ENCODE data around the gene HNRNPH1. TPM values are rescaled to one million over a fixed set of nuclear protein-coding genes. Genes with fewer than 3 reads are reported as not detected.
"Not testable (repeated sequence)": the region's sequence is repeated elsewhere in the genome, so short reads cannot be mapped to it uniquely, and the experiment has no call there.

Gene HNRNPH1
- total and polyA plus RNA-seq, 2 donors from 2014 or later, result 191 to 564 TPM

- H3K4me1 ChIP-seq (ENCODE audit: control insufficient read depth in 2 of 3, insufficient read depth in 2 of 3, low read depth in 1 of 3, low read length in 3 of 3); H3K9me3 ChIP-seq (ENCODE audit: control insufficient read depth in 2 of 3, insufficient read depth in 1 of 3, low read length in 3 of 3); H3K27ac ChIP-seq (ENCODE audit: low read depth in 2 of 2, low read length in 2 of 2); H3K4me3 ChIP-seq (ENCODE audit: low read length in 3 of 3); H3K36me3 ChIP-seq (ENCODE audit: control insufficient read depth in 2 of 3, insufficient read depth in 3 of 3, low read length in 3 of 3); H3K9ac ChIP-seq (ENCODE audit: low read length in 3 of 3); intact Hi-C loops (cut with DNase I); FAIRE-seq; H3K27me3 ChIP-seq (ENCODE audit: control insufficient read depth, insufficient read depth, low read length): not testable (repeated sequence)
- peak in 1 of 5 donors; percentile 38 for DNase-seq
Measured at GRCh38 chr5:179642626-179643025, 19.2 kb upstream of the HNRNPH1 start.

- H3K36me3 ChIP-seq (ENCODE audit: control insufficient read depth in 2 of 3, insufficient read depth in 3 of 3, low read length in 3 of 3); DNase-seq; FAIRE-seq; H3K9ac ChIP-seq (ENCODE audit: low read length in 3 of 3); H3K4me3 ChIP-seq (ENCODE audit: low read length in 3 of 3); H3K4me1 ChIP-seq (ENCODE audit: control insufficient read depth in 2 of 3, insufficient read depth in 2 of 3, low read depth in 1 of 3, low read length in 3 of 3); H3K27ac ChIP-seq (ENCODE audit: low read depth in 2 of 2, low read length in 2 of 2); intact Hi-C loops (cut with DNase I); H3K9me3 ChIP-seq (ENCODE audit: control insufficient read depth in 2 of 3, insufficient read depth in 1 of 3, low read length in 3 of 3); H3K27me3 ChIP-seq (ENCODE audit: control insufficient read depth, insufficient read depth, low read length): not testable (repeated sequence)
Measured at GRCh38 chr5:179641745-179642144, 18.3 kb upstream of the HNRNPH1 start.

DNA sequence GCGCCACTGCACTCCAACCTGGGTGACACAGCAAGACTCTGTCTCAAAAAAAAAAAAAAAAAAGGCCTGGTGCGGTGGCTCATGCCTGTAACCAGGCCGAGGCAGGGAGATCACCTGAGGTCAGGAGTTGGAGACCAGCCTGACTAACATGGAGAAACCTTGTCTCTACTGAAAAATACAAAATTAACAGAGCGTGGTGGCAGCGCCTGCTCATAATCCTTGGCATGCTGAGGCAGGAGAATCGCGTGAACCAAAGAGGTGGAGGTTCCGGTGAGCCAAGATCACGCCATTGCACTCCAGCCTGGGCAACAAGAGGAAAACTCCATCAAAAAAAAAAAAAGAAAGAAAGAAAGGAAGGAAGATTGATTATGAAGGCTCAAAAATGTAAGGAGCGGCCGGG, 15.8 kb upstream of the HNRNPH1 start:
- H3K4me3 ChIP-seq (ENCODE audit: low read length in 3 of 3); H3K4me1 ChIP-seq (ENCODE audit: control insufficient read depth in 2 of 3, insufficient read depth in 2 of 3, low read depth in 1 of 3, low read length in 3 of 3); H3K36me3 ChIP-seq (ENCODE audit: control insufficient read depth in 2 of 3, insufficient read depth in 3 of 3, low read length in 3 of 3); DNase-seq; intact Hi-C loops (cut with DNase I); H3K9me3 ChIP-seq (ENCODE audit: control insufficient read depth in 2 of 3, insufficient read depth in 1 of 3, low read length in 3 of 3); H3K27ac ChIP-seq (ENCODE audit: low read depth in 2 of 2, low read length in 2 of 2); H3K27me3 ChIP-seq (ENCODE audit: control insufficient read depth, insufficient read depth, low read length); FAIRE-seq; H3K9ac ChIP-seq (ENCODE audit: low read length in 3 of 3): not testable (repeated sequence)

DNA sequence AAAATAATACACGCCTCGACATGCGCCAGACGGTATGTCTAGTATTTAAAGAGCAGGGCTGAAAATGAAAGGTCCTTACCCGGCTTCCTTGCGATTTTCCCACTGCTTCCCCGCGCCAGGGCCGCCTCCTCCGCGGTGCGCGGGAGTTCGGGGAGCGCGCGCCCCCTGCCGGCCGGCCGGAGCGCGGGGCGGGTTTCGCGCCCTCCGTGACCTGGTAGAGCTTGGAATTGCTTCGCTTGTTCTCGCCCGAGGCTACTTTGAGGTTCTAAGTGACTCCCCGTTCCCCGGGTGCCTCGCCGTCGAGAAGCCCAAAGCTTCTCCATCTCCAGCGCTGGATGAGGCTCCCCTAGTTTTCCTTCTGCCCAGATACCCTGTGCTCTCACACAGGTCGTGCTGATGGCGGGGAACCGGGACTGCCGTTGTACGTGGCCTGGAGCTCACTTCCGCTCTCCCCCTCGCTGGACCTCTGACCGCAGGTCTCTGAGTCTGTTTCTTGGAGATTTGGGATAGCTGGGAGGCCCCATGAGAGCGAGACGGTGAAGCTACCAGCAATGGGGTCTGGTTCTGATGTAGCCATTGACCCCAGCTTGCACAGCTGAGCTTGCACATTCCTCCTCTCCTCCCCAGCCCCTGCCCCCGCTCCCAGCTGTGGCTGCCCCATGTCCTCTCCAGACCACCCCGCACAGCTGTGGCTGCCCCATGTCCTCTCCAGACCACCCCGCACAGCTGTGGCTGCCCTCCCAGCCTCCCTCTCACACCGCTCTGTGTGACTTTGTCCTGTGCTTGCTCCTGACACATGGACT, 11.1 kb upstream of the HNRNPH1 start:
- H3K4me3 ChIP-seq (ENCODE audit: low read length in 3 of 3); intact Hi-C loops (cut with DNase I); FAIRE-seq; DNase-seq; H3K36me3 ChIP-seq (ENCODE audit: control insufficient read depth in 2 of 3, insufficient read depth in 3 of 3, low read length in 3 of 3); H3K27ac ChIP-seq (ENCODE audit: low read depth in 2 of 2, low read length in 2 of 2); H3K9me3 ChIP-seq (ENCODE audit: control insufficient read depth in 2 of 3, insufficient read depth in 1 of 3, low read length in 3 of 3); H3K4me1 ChIP-seq (ENCODE audit: control insufficient read depth in 2 of 3, insufficient read depth in 2 of 3, low read depth in 1 of 3, low read length in 3 of 3); H3K27me3 ChIP-seq (ENCODE audit: control insufficient read depth, insufficient read depth, low read length); H3K9ac ChIP-seq (ENCODE audit: low read length in 3 of 3): not testable (repeated sequence)

DNA sequence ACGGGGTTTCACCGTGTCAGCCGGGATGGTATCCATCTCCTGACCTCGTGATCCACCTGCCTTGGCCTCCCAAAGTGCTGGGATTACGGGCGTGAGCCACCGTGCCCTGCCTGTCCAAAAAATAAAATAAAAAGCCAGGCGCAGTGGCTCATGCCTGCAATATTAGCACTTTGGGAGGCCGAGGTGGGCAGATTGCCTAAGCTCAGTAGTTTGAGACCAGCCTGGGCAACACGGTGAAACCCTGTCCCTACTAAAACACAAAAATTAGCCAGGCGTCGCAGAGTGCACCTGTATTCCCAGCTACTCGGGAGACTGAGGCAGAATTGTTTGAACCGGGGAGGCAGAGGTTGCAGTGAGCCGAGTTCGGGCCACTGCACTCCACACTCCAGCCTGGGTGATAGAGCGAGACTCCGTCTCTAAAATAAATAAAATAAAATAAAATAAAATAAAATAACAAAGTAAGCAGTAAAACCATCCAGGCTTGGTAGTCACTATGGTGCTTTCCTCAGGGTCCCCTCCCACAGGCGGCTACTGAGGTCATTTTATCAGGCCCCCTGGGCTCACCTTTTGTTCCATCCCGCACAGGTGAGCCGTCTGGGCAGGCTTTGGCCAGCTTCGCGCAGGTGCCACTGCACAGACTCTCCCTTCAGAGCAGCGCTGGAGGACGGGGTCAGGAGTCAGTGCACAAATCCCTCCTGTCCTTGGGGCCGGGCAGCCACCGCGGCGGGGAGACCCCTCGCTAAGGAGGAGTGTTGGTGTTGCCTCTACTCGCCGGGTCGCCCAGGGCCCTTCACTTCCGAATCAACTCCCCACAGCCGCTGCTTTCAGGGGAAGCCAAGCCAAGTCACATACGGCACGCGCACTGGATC, 10.3 kb upstream of the HNRNPH1 start:
- H3K27me3 ChIP-seq (ENCODE audit: control insufficient read depth, insufficient read depth, low read length); intact Hi-C loops (cut with DNase I); DNase-seq; H3K36me3 ChIP-seq (ENCODE audit: control insufficient read depth in 2 of 3, insufficient read depth in 3 of 3, low read length in 3 of 3); H3K4me1 ChIP-seq (ENCODE audit: control insufficient read depth in 2 of 3, insufficient read depth in 2 of 3, low read depth in 1 of 3, low read length in 3 of 3); H3K9ac ChIP-seq (ENCODE audit: low read length in 3 of 3); H3K27ac ChIP-seq (ENCODE audit: low read depth in 2 of 2, low read length in 2 of 2); H3K4me3 ChIP-seq (ENCODE audit: low read length in 3 of 3); H3K9me3 ChIP-seq (ENCODE audit: control insufficient read depth in 2 of 3, insufficient read depth in 1 of 3, low read length in 3 of 3); FAIRE-seq: not testable (repeated sequence)

All from kidney (tissue), 11 donors.